Stimulated activated CD8-positive, alpha-beta memory T cell treated with anti-CD3 and anti-CD28 coated beads, Interleukin-7, amount 100 ng/mL, for 1 hour (primary cell): ENCODE results near the gene SLC16A5.
"Not testable (repeated sequence)": the region's sequence is repeated elsewhere in the genome, so short reads cannot be mapped to it uniquely, and the experiment has no call there.

Experiments used
- DNase-seq, 2 donors: peaks; one replicate each; pipeline ENCODE4 v3.0.0-alpha.2; 2020; ENCODE audit warnings: low read depth in 2 of 2

Gene SLC16A5

GRCh38 chr17:75087558-75088453, at the start of gene SLC16A5:
Gene SLC16A5, plus strand, starts transcription at chr17:75087954. Its CDS starts 5,683 bp downstream, at chr17:75093637.
- no peak for DNase-seq

- no peak for DNase-seq
These were observed 48.5 kb upstream of the SLC16A5 start for GRCh38 chr17:75039238-75039637.

GRCh38 chr17:75041656-75042280, 46.0 kb upstream of the SLC16A5 start:
- DNase-seq, result no peak

GRCh38 chr17:75043789-75044188, 44.0 kb upstream of the SLC16A5 start:
- not testable (repeated sequence) for DNase-seq

DNA sequence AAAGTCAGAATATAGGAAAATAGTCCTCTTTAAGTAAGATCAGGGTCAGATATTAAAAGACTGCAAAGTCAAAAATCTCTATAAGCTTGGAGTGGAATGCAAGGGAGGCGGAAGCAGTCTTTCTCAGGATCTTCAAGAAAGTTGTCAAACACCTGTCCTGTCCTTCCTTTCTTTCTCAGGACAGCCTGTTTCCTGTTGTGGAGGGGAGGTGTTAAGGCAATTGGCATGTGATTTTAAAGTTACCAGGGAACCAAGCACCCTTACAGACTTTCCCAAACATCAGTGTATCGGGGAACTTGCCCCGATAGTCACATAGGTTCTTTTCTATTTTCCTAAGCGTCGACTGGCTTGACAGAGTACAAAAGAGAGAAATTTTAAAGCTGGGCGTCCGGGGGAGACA, 43.0 kb upstream of the SLC16A5 start:
- no peak for DNase-seq

- not testable (repeated sequence) for DNase-seq
These were observed 41.8 kb upstream of the SLC16A5 start for GRCh38 chr17:75045946-75046406.

DNA sequence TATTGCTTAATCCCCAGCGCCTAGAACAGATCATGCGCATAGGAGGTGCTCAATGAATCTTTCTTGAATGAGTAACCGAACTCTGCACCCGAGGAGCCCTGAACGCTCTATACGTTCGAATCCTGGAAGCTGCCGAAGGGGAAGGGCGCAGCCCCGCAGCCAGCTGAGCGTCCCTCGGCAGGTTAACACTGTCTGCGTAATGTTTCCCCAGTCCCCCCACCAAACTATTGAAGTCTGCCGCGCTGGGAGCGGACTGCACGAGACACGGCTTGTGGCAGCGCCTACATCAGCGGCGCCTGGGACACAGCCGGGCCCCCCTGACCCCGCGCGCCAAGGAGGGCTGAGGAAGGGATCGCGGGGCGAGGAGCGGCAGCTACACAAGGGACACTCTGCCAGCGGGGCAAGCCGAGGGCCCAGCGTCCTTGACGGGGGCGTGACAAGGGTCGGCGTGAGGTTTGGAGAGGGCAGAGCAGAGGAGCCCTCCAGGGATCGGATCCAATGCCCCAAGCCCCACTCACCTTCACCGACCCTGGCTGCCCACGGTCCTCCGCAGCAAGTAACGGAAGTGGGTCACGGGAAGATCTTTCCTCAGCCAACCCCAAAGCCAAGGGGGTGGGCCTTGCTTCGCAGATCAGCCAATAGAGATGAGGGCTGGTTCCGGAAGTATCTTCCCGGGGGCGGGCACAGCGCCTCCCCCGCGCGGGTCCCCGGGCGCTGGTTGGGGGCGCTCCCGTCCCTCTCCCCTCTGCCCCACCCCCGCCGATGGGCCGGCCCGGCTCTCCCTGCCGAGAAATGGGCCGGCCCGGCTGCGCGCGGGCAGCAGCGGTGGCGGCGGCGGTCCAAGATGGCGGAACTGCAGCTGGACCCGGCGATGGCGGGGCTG, 41.1 kb upstream of the SLC16A5 start, which contains the start of the genes ATP5PD and KCTD2:
Gene ATP5PD, minus strand, starts transcription at position 563 of the 883 bp plus-strand sequence. CDS start 4,319 bp downstream, outside the sequence.
Gene KCTD2, plus strand, starts transcription at position 819 of the 883 bp plus-strand sequence. Its CDS starts 26 bp downstream, at position 845.
- peak; percentile 85 to 87 for DNase-seq

GRCh38 chr17:75047398-75048098, 40.2 kb upstream of the SLC16A5 start:
- DNase-seq, result no peak

DNA sequence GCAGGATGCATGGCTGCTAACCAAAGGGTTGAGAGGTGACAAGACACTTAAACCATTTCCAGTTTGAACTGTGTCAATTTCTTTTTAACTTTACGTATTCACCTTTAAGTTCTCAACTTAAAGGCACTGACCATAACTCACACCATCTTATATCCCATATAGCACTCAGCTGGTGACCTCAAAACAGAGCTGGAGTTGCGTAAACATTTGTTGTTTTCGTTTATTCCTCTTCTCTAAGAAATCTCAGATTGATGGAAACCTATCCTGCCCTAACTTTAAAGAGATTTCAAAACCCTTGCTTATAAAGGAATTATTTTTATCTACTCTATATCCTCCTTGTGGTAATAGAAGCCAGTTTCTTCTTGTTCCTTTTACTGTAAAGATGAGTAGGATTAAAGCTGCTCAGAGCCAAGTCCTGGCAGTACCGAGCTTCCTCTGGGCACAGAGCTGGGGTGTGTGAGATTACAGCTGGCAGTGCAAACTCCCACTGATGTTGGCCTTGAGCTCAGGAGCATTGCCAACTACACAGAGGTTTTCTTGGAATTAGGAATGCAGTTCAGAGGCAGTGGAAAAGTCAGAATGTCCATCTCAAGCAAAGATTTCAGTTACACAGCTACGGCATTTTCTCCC, 39.4 kb upstream of the SLC16A5 start:
- DNase-seq, result no peak

DNA sequence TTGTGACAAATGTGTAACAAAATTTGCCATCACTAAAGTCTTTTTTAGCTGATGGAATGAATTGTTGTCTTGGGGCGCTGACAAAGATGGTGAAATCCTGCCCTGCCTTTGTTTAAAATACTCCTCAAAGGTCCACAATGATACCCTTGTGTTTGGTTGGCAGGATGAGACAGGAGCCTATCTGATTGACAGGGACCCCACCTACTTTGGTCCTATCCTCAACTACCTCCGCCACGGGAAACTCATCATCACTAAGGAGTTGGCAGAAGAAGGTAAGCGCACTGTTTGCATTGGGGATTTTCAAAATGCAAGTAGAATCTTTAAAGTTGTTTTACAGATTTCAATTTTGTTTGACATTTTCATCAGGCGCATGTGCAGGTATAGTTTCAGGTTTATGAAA, 38.7 kb upstream of the SLC16A5 start:
- DNase-seq, result no peak

DNA sequence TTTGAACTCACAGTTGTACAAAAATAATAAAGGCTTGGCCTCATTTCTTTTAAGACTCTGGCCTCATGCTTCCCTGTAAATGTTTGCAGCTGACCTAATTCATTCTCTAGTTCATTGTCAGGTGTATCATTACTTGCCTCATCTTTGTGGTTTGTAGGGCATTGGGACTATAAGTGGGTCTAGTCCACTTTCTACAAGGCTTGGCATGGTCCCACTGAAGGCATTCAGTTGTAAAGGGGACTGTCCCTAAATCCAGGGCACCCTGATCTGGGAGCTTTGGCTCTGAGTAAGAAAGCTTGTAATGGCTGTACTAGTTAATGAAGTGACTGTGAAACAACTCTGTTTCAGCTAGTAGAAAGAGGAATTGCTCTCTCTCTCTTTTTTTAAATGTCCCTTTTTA, 38.0 kb upstream of the SLC16A5 start:
- no peak for DNase-seq

DNA sequence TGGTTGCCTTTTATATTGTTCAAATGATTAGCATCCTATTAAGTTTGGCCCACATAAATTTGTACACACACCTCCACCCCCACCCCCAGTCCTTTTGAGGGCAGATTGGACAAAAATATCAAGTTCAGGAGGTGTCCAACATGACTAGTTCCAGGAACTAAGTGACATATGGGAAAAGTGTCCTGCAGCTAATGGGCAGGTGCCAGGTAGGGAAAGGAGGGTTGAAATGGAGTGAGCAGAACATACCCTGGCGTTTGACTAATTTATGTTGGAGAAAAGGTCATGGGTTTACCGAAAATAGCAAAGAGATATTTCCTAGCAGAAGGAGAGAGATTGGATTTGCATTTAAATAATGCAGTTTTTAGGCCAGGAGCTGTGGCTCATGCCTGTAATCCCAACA, 35.8 kb upstream of the SLC16A5 start:
- DNase-seq, result no peak

DNA sequence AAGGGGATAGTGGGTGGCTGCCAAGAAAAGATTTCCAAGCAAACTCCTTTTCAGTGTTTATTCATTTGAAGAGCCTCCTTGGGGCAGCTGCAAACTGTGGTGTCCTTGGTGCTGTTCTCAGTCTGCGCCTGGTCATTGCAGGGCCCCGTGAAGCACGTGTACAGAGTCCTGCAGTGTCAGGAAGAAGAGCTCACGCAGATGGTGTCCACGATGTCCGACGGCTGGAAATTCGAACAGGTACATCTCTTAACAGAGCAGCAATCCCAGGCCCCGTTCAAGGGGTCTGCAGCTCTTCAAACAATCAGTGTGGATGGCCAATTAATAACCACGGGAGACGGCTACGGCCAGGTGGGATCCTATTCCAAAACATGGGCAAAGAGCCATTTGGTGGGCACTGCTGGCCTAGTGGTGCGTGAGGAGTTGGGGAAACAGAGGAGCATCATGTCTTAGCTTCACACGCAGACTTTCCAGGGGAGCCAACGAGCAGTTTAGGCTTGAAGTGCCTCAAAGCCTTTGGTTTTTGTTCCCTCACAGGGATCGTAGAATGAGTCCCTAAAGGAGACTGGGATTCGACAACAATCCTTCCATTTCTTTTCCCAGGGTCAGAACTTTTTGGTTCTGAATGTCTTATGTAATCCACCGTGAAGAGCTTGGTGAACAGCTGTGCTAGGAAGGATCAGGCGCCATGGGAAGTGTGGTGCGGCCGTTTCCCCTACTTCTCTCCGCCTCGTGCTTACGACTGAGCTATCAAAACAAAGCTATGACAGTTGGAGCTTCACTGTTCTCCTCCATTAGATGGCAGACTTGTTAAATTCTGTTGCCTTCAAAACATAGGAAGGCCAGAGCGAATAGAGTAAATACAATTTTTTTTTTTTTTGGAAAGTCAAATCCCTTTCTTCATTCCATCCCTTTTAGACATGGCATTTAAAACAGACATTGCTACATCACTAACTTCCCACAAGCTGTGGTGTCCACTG, 28.1 kb upstream of the SLC16A5 start:
- no peak for DNase-seq

- no peak for DNase-seq
These were observed 27.2 kb upstream of the SLC16A5 start for GRCh38 chr17:75060434-75061054.

- no peak for DNase-seq
These were observed 26.7 kb upstream of the SLC16A5 start for GRCh38 chr17:75061055-75061438.

DNA sequence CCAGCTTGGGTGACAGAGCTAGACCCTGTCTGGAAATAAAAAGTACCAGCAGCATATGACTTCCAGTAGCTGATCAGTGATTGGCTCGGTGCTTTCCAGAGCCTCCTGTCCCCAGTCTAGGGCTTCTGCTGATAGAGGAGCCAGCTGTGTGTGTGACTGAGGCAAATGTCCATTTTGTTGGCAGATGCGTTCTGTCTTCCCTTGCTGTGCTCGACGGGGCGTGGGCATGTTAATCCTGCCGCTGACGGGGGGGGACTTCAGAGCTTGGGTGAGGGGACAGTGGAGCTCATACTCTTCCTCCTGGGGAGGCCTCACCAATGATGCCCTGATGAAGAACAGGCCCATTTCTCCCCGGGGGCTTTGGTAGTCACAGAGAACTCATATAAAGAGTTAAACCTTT, 26.1 kb upstream of the SLC16A5 start:
- no peak for DNase-seq

- no peak for DNase-seq
These were observed 24.6 kb upstream of the SLC16A5 start for GRCh38 chr17:75063201-75063600.

DNA sequence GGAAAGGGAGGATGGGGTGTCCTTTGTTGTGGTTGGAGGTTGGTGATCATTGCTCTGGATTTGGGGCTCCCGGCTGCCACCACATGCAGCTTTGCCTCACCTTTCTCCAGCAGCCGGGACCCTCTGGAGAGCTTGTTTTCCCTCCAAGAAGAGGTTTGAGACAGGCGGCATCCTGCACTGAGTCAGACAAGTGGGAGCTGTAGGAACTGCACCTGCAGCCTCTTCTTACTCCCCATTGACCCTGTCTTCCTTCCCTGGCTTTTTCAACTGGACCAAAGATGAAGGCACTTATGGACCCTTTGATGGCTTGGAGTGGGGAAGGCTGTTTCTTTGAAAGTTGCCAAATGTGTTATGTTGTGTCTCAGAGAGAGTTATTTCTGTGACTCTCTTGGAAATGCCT, 24.1 kb upstream of the SLC16A5 start:
- no peak for DNase-seq

GRCh38 chr17:75064040-75064439, 23.7 kb upstream of the SLC16A5 start:
- DNase-seq, result no peak
